SK-N-SH (cell line): Measurements from ENCODE around the gene ARAP1. TPM values are rescaled to one million over a fixed set of nuclear protein-coding genes. Genes with fewer than 3 reads are reported as not detected.

Experiments
- CTCF ChIA-PET: fragments of 300-600, 350-600 bp; formaldehyde crosslinking; extraction: SDS; loops from one replicate; lab custom pipeline; 2021; lab: Yijun Ruan, JAX
- POLR2A ChIA-PET: fragments of 350-600 bp; sonication (Branson Sonifier 250); formaldehyde crosslinking; extraction: SDS; loops from one replicate; lab custom pipeline; 2020; ENCODE audit warnings: antibody characterized with exemption, inconsistent platforms; lab: Yijun Ruan, JAX
- DNase-seq: peaks from one replicate; pipeline ENCODE4 v3.0.0; 2012
- H2AFZ ChIP-seq: fragments of 200-600 bp; sonication (generic); 2 replicates; pipeline ENCODE4 v1.8.1; 2016; ENCODE audit warnings: antibody characterized with exemption, mild to moderate bottlenecking, low read depth
- H3F3A ChIP-seq: fragments of 200-600 bp; sonication (generic); replicated peaks from 2 replicates; pipeline ENCODE3; 2016; ENCODE audit warnings: antibody characterized with exemption, mild to moderate bottlenecking; ENCODE audit not compliant: insufficient read depth
- H3K27ac ChIP-seq, 2 experiments: fragments of 200-500 bp in 1 of 2; fragments of 200-600 bp in 1 of 2; sonication (Bioruptor generic) in 1 of 2; sonication (generic), shearing (Covaris generic) in 1 of 2; 2 replicates each; pipeline versions ENCODE4 v1.5.1 to v1.6.1; 2014 to 2016; ENCODE audit warnings: low read depth in 2 of 2, inconsistent platforms in 1 of 2, low read length in 1 of 2, mild to moderate bottlenecking in 1 of 2, mixed read lengths in 1 of 2
- H3K27me3 ChIP-seq: fragments of 200-600 bp; sonication (generic), shearing (Covaris generic); 2 replicates; pipeline ENCODE4 v1.6.1; 2016; ENCODE audit warnings: mixed run types; ENCODE audit not compliant: insufficient read depth
- H3K36me3 ChIP-seq, 2 experiments: fragments of 200-500 bp in 1 of 2; fragments of 200-600 bp in 1 of 2; sonication (Bioruptor generic) in 1 of 2; sonication (generic) in 1 of 2; replicated peaks in 1 of 2; 2 replicates each; pipeline versions ENCODE3 to v1.5.1; 2014 to 2016; ENCODE audit warnings: low read length in 1 of 2, mild to moderate bottlenecking in 1 of 2; ENCODE audit not compliant: insufficient read depth in 2 of 2, control insufficient read depth in 1 of 2
- H3K4me1 ChIP-seq, 2 experiments: fragments of 200-500 bp in 1 of 2; fragments of 200-600 bp in 1 of 2; sonication (Bioruptor generic) in 1 of 2; sonication (generic), shearing (Covaris generic) in 1 of 2; 2 replicates each; pipeline versions ENCODE4 v1.5.1 to v1.6.1; 2014 to 2016; ENCODE audit warnings: low read depth in 1 of 2, low read length in 1 of 2, mixed run types in 1 of 2; ENCODE audit not compliant: insufficient read depth in 2 of 2, control insufficient read depth in 1 of 2
- H3K4me2 ChIP-seq: fragments of 200-600 bp; sonication (generic), shearing (Covaris generic); 2 replicates; pipeline ENCODE4 v1.6.1; 2017; ENCODE audit warnings: mixed run types
- H3K4me3 ChIP-seq, 2 experiments: fragments of 200-500 bp in 1 of 2; fragments of 200-600 bp in 1 of 2; sonication (Bioruptor generic) in 1 of 2; sonication (generic), shearing (Covaris generic) in 1 of 2; 2 replicates each; pipeline versions ENCODE4 v1.5.1 to v1.8.1; 2014 to 2016; ENCODE audit warnings: low read depth in 2 of 2, inconsistent platforms in 1 of 2, low read length in 1 of 2, mild to moderate bottlenecking in 1 of 2, mixed read lengths in 1 of 2, moderate library complexity in 1 of 2
- H3K79me2 ChIP-seq: fragments of 200-600 bp; sonication (generic); 2 replicates; pipeline ENCODE4 v1.8.1; 2017; ENCODE audit warnings: mild to moderate bottlenecking; ENCODE audit not compliant: insufficient read depth
- H3K9ac ChIP-seq: fragments of 200-600 bp; sonication (generic); 2 replicates; pipeline ENCODE4 v1.6.1; 2017; ENCODE audit warnings: mixed run types
- H3K9me2 ChIP-seq: fragments of 200-600 bp; sonication (generic); 2 replicates; pipeline ENCODE4 v1.6.1; 2017; ENCODE audit warnings: mixed run types
- H3K9me3 ChIP-seq: fragments of 200-600 bp; sonication (generic); 2 replicates; pipeline ENCODE4 v1.6.1; 2017; ENCODE audit warnings: mixed run types, mild to moderate bottlenecking, moderate library complexity
- H4K20me1 ChIP-seq: fragments of 200-600 bp; sonication (generic); 2 replicates; pipeline ENCODE4 v1.6.1; 2017; ENCODE audit warnings: mild to moderate bottlenecking, mixed run types; ENCODE audit not compliant: insufficient read depth
- CTCF ChIP-seq: fragments of 200-600 bp; sonication (generic); IDR thresholded peaks from 2 replicates; pipeline ENCODE4 v1.6.1; 2017; ENCODE audit warnings: antibody characterized with exemption, mild to moderate bottlenecking, moderate library complexity
- EP300 ChIP-seq, 2 experiments: IDR thresholded peaks; 2 replicates each; pipeline versions ENCODE4 v1.4.0 to v1.6.1; 2012; ENCODE audit warnings: borderline replicate concordance in 1 of 2, low read depth in 1 of 2, low read length in 1 of 2
- EZH2phosphoT487 ChIP-seq: fragments of 200-600 bp; sonication (generic); IDR thresholded peaks from 2 replicates; pipeline ENCODE4 v1.6.1; 2017; ENCODE audit warnings: low read depth, mixed run types, mild to moderate bottlenecking, antibody characterized with exemption, moderate library complexity, borderline replicate concordance
- GABPA ChIP-seq: IDR thresholded peaks from 2 replicates; pipeline ENCODE4 v1.4.0; 2012; ENCODE audit warnings: low read depth, mild to moderate bottlenecking
- IRF3 ChIP-seq: fragments of 150-350 bp; IDR thresholded peaks from 2 replicates; pipeline ENCODE4 v1.6.1; 2016; ENCODE audit warnings: mild to moderate bottlenecking, low read depth, low read length
- POLR2AphosphoS5 ChIP-seq: IDR thresholded peaks from 2 replicates; pipeline ENCODE4 v1.6.1; 2012; ENCODE audit warnings: low read depth, low read length
- RCOR1 ChIP-seq: fragments of 150-350 bp; IDR thresholded peaks from 2 replicates; pipeline ENCODE4 v1.6.1; 2017; ENCODE audit warnings: antibody characterized with exemption, low read length
- SIN3A ChIP-seq: IDR thresholded peaks from 2 replicates; pipeline ENCODE4 v1.6.1; 2012; ENCODE audit warnings: low read depth, mild to moderate bottlenecking, low read length, moderate library complexity, borderline replicate concordance
- SMC3 ChIP-seq: IDR thresholded peaks from 2 replicates; pipeline ENCODE4 v1.6.1; 2012; ENCODE audit warnings: low read depth, low read length, improper control_type of control experiment
- TCF12 ChIP-seq: IDR thresholded peaks from 2 replicates; pipeline ENCODE4 v1.4.0; 2012
- TEAD4 ChIP-seq: IDR thresholded peaks from 2 replicates; pipeline ENCODE4 v1.4.0; 2012; ENCODE audit warnings: mild to moderate bottlenecking, borderline replicate concordance; ENCODE audit not compliant: insufficient read depth
- YY1 ChIP-seq: IDR thresholded peaks from 2 replicates; pipeline ENCODE4 v1.4.0; 2012; ENCODE audit warnings: low read depth, mild to moderate bottlenecking
- ZBTB33 ChIP-seq: IDR thresholded peaks from 2 replicates; pipeline ENCODE4 v1.4.0; 2012; ENCODE audit warnings: low read depth, borderline replicate concordance
- WGBS: methylation state at CpG from one replicate; pipeline ENCODE4 v1.1.6; 2017; ENCODE audit warnings: low lambda C conversion rate; 5-methylcytosine and 5-hydroxymethylcytosine counted together
- polyA plus RNA-seq, 3 experiments: library from polyadenylated mRNA; depleted of rRNA; stranded (reverse); fragments of >200 nt; gene quantifications; 2 replicates each; pipeline ENCODE4 v1.2.3, GENCODE V29; 2012
- TF ChIP-seq, protein P1 (sequence below): IDR thresholded peaks from 2 replicates; pipeline ENCODE4 v1.4.0; 2012; ENCODE audit warnings: low read depth

The ARAP1 gene
- polyA plus RNA-seq, 1 of the 3 experiments (the other 2 are of a cell fraction): 56.6 TPM

GRCh38 chr11:72642884-72643522 is 109.2 kb downstream of the ARAP1 start (continued):
- no peak for TF ChIP-seq IRF3
- TF ChIP-seq SIN3A: no peak
- peak; percentile 76 for TF ChIP-seq CTCF
- TF ChIP-seq TEAD4: no peak
- TF ChIP-seq RCOR1: no peak
- TF ChIP-seq, protein P1, sequence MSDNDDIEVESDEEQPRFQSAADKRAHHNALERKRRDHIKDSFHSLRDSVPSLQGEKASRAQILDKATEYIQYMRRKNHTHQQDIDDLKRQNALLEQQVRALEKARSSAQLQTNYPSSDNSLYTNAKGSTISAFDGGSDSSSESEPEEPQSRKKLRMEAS: 0 out of 2 replicates have a peak, but pooled peaks have one; percentile 39
- no peak for TF ChIP-seq GABPA

GRCh38 chr11:72642043-72642883 is 109.9 kb downstream of the ARAP1 start:
- Histone ChIP-seq H3K9me3 (no peaks in the 10 kb centered on the region), H3K9ac (no peak overlapping the region), H4K20me1 (no peaks in the 10 kb centered on the region), H3K79me2 (no peaks in the 10 kb centered on the region), H3F3A (no peaks in the 10 kb centered on the region), H3K4me1 (peaks cover 5 to 23% of the 10 kb centered on the region in 2 experiments; a peak in 1 of 4 replicates), H3K27me3 (peaks cover 30% of the 10 kb centered on the region), H3K27ac (no peak overlapping the region), H2AFZ (peak overlapping the region; percentile 90; the same call in 1 of the 2 replicates), H3K4me2 (peak overlapping the region; percentile 86), H3K36me3 (no peaks in the 10 kb centered on the region), H3K9me2 (no peaks in the 10 kb centered on the region), H3K4me3 (peak overlapping the region; percentile 42 to 61)
- 7% methylated on average over 22 of the region's 85 CpGs for WGBS
- CTCF ChIA-PET: interaction anchor here (0.7 to 18.2 kb wide), 26 partner anchors 9 to 183 kb away, joined by 3 to 276 read pairs (median 6); partner anchors contain the start of gene PDE2A
- POLR2A ChIA-PET: interaction anchor here (1.1 kb wide), 1 partner anchor 25 kb away, joined by 4 read pairs; no protein-coding TSS in a partner anchor
- DNase-seq: peak; percentile 91
- TF ChIP-seq TCF12: no peak
- TF ChIP-seq EZH2phosphoT487: no peak
- TF ChIP-seq SMC3: no peak
- TF ChIP-seq CTCF: no peak
- TF ChIP-seq ZBTB33: no peak
- TF ChIP-seq IRF3: no peak
- no peak for TF ChIP-seq EP300 (IDR thresholded peaks at IDR 0.05; ENCODE audit: borderline replicate concordance in 1 of 2, low read depth in 1 of 2, low read length in 1 of 2)
- no peak for TF ChIP-seq GABPA
- no peak for TF ChIP-seq POLR2AphosphoS5
- TF ChIP-seq YY1: no peak
- TF ChIP-seq RCOR1: no peak
